H1 (cell line): ENCODE data around the gene MAK. TPM values are rescaled to one million over a fixed set of nuclear protein-coding genes. Genes with fewer than 3 reads are reported as not detected.

Experiments
- CTCF ChIP-seq, 3 experiments: IDR thresholded peaks; 1 replicate in 2 of 3; 2 replicates in 1 of 3; pipeline versions ENCODE4 v1.5.1 to v1.6.1; 2011; ENCODE audit warnings: low read length in 3 of 3, mild to moderate bottlenecking in 3 of 3, inconsistent platforms in 2 of 3, low read depth in 1 of 3, moderate library complexity in 1 of 3; ENCODE audit not compliant: insufficient read depth in 1 of 3; ENCODE audit errors: control extremely low read depth in 1 of 3
- POLR2A ChIP-seq, 2 experiments: IDR thresholded peaks; 1 replicate in 1 of 2; 2 replicates in 1 of 2; pipeline ENCODE4 v1.6.1; 2011; ENCODE audit warnings: low read depth in 2 of 2, low read length in 2 of 2, mild to moderate bottlenecking in 2 of 2; ENCODE audit errors: control extremely low read depth in 1 of 2
- RAD21 ChIP-seq, 2 experiments: IDR thresholded peaks in 1 of 2; conservative IDR thresholded peaks in 1 of 2; 2 replicates each; pipeline ENCODE4 v1.6.1; 2011; ENCODE audit warnings: low read depth in 2 of 2, low read length in 2 of 2, improper control_type of control experiment in 1 of 2, inconsistent platforms in 1 of 2, mild to moderate bottlenecking in 1 of 2, moderate library complexity in 1 of 2
- RBBP5 ChIP-seq: IDR thresholded peaks from 2 replicates; pipeline ENCODE4 v1.7.1; 2012; ENCODE audit warnings: low read depth, mild to moderate bottlenecking, inconsistent platforms, low read length, moderate library complexity, borderline replicate concordance
- RNF2 ChIP-seq: fragments of 200-900, 300-1000 bp; sonication (generic); IDR thresholded peaks from 2 replicates; pipeline ENCODE4 v1.7.1; 2016; ENCODE audit warnings: borderline replicate concordance, low read depth, mild to moderate bottlenecking, antibody characterized with exemption, low read length; ENCODE audit not compliant: poor library complexity, severe bottlenecking; ENCODE audit errors: missing control alignments
- ZNF274 ChIP-seq: IDR thresholded peaks from 2 replicates; pipeline ENCODE4 v1.7.0; 2012; ENCODE audit warnings: low read length, borderline replicate concordance; ENCODE audit errors: extremely low read depth
- polyA plus RNA-seq, 7 experiments: library from polyadenylated mRNA; depleted of rRNA in 3 of 7; stranded (reverse) in 5 of 7; unstranded in 2 of 7; fragments of >200 nt in 5 of 7; fragments of 200-250 nt in 2 of 7; gene quantifications; 1 replicate in 5 of 7; 2 replicates in 1 of 7; 4 replicates in 1 of 7; pipeline versions ENCODE4 v1.2.1 to v1.2.3, GENCODE V29; 2011 to 2013; ENCODE audit warnings: missing spikeins in 2 of 7, mixed read lengths in 2 of 7
- total RNA-seq: library from RNA; stranded (reverse); fragmentation: NEBNext Ultra II Directional; extraction: Animal tissue kit (Norgen Biotek cat#: 25700); gene quantifications from 2 replicates; pipeline ENCODE4 v1.2.1, GENCODE V29; 2021

The MAK gene
- total and polyA plus RNA-seq, 2 of the 8 experiments (the other 6 are each of a cell fraction or from before 2014, with no cell fraction given): 0.08 to 0.37 TPM

GRCh38 chr6:10779076-10779475, 59.3 kb downstream of the MAK start (continued):
- TF ChIP-seq RNF2: no peak
- no peak for TF ChIP-seq RAD21 (IDR thresholded peaks at IDR 0.05 in 1 of 2, conservative IDR thresholded peaks at IDR 0.05 in 1 of 2; ENCODE audit: low read depth in 2 of 2, low read length in 2 of 2)
- no peak for TF ChIP-seq POLR2A (IDR thresholded peaks at IDR 0.05; ENCODE audit: control extremely low read depth in 1 of 2, low read depth in 2 of 2, low read length in 2 of 2)
- TF ChIP-seq RBBP5: no peak
- TF ChIP-seq CTCF (IDR thresholded peaks at IDR 0.05; ENCODE audit: control extremely low read depth in 1 of 3, insufficient read depth in 1 of 3, low read depth in 1 of 3, low read length in 3 of 3): no peak
- no peak for TF ChIP-seq ZNF274
